H54 (cell line): ENCODE data around the gene TMEM178B.

ENCODE experiments used
- DNase-seq: peaks from one replicate; pipeline ENCODE4 v3.0.0; 2011; ENCODE audit warnings: low spot score, mixed read lengths; ENCODE audit not compliant: insufficient read length
- FAIRE-seq: peaks from 3 replicates; lab custom pipeline; 2011; peaks lifted over from hg19 to GRCh38; lab: Jason Lieb, UNC
- POLR2A ChIP-seq: IDR thresholded peaks from 2 replicates; pipeline ENCODE4 v1.6.1; 2011; ENCODE audit warnings: low read depth, mild to moderate bottlenecking, low read length

The TMEM178B gene

DNA sequence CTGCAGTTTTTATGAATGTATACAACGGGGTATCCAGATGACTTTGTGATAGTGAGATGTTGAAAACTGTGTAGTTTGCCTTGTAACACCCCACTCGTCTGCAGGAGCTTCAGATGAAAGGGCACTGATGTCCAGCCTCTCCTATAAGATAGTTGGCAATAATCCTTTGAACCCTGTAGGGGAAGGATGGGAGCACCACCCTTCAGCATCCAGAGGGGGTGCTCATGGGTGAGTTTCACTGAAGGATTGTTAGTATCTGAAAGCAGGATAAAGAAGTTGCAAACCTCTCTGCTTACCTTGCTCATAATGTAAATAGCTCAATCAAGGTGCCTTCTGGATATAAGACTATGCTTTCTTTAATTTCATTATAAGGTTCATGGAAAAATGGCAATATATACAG is 201.5 kb downstream of the TMEM178B start:
- DNase-seq (no peak), FAIRE-seq (no peak)
- no peak for TF ChIP-seq POLR2A

GRCh38 chr7:141276031-141276430 is 202.2 kb downstream of the TMEM178B start:
- no peak for TF ChIP-seq POLR2A
- DNase-seq (peak; percentile 30), FAIRE-seq (peak; percentile 55)

GRCh38 chr7:141280100-141280499 is 206.2 kb downstream of the TMEM178B start:
- no peak for FAIRE-seq
- no peak for DNase-seq
- TF ChIP-seq POLR2A: no peak

DNA sequence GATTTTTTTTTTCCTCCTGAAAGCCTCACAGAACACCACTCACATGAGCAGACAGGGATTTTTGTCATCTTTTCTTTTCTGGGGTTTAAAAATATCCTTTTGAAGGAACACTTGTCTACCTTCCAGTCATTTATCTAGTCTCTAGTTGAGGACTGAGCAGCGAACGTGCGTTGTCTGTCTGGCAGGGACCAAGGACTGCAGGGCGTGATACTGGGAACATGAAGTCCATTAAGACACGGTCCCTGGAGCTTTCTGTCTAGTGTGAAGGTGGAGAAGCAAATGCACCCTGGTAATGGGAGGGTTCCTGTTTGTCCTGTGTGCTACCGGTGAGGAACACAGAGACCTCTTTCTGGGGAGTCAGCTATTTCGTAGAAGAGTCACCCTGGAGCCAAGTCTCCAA is 207.4 kb downstream of the TMEM178B start:
- DNase-seq: no peak
- FAIRE-seq: no peak
- no peak for TF ChIP-seq POLR2A

DNA sequence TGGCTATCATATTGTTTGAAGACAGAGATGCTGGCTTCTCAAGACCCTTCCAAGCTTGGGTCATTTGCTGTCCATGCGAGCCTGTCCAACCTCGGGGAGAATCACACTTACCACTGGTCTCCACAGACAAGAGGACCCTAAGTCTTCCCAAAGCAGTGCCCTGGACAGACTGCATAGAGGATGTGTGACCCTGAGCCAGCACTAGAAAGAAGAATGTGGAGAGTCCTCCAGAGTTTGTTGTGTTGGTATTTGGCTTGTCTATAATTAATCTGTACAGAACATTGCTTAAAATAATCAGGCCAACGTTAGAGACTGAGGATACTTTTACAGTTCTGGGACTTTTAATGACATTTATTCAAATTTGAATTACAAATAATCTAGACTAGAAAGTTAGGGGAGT is 212.7 kb downstream of the TMEM178B start:
- TF ChIP-seq POLR2A: no peak
- DNase-seq: no peak
- FAIRE-seq: no peak

- TF ChIP-seq POLR2A: no peak
- FAIRE-seq: no peak
- DNase-seq: no peak
Measured at GRCh38 chr7:141287936-141288335, 214.1 kb downstream of the TMEM178B start.

GRCh38 chr7:141288626-141289025 is 214.8 kb downstream of the TMEM178B start:
- no peak for DNase-seq
- no peak for TF ChIP-seq POLR2A
- no peak for FAIRE-seq

DNA sequence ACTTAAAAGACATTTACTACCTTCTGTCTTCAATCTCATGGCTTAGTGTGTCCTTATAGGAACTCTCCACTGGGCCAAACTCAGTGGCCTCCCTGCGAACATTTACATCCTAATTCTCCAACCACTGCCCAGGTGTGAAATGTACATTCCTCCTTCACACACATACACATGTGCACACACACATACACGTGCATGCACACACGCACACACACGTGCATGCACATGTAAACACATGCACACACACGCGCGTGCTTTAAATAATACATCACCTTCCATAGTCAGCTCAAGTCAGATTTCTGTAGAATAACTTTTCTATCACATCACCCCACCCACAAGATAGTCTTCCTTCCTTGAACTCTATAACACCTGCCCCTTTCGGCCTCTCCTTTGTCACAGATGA is 216.5 kb downstream of the TMEM178B start:
- no peak for FAIRE-seq
- no peak for TF ChIP-seq POLR2A
- DNase-seq: no peak

GRCh38 chr7:141290973-141291372 is 217.1 kb downstream of the TMEM178B start:
- DNase-seq: no peak
- no peak for TF ChIP-seq POLR2A
- no peak for FAIRE-seq

DNA sequence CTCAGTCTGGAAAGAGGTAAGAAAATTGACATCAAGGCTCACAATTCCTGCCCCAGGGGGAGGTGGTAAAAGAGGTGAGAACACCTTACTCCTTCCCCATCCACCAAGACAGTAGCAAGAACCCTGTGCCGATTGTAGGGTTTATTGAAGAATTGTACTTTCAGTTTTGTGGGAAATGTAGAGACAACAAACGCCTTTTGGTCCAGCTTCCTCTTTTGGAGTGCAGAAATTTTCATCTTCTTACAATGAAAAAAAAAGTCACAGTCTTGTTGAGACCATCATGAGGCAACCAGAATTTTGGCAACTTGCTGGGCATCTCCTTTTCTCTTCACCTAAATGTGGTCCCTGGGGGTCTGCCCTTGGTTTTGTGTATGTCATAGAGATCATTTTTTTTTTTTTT is 217.7 kb downstream of the TMEM178B start:
- FAIRE-seq: no peak
- no peak for DNase-seq
- TF ChIP-seq POLR2A: no peak

DNA sequence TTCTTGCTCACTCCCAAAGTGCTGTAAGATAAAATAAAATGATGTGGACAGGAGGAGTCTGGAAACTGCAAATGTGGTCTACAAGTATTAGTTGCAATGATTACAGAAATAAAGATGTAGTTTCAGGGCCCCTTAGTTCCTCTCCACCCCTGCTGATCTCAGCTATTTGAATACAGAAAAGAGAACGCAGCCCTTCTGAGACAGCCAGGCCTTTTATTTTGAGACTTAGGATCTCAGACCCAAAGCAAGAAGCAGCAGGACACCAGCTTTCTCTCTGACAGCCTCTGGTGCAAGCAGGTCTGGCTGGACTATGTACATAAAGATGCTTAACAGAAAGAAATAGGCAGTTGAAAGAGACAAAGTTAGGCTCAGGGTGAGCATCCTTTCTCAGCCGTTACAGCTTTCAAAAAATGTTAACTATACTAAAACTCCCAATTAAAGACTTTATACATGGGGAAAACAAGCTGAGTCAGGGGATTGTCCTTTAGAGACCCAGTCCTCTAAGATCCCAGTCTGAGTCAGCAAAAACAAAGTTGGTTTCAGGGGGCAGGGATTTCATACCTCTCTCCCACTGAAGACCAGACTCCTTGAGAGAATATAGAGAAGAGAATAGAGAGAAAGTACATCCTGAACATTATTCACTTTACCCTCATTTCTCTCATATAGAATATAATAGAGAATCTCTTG is 220.4 kb downstream of the TMEM178B start:
- no peak for DNase-seq
- no peak for TF ChIP-seq POLR2A
- no peak for FAIRE-seq

- TF ChIP-seq POLR2A: no peak
- no peak for DNase-seq
- no peak for FAIRE-seq
Measured at GRCh38 chr7:141295367-141295895, 221.6 kb downstream of the TMEM178B start.

GRCh38 chr7:141300816-141301215 is 227.0 kb downstream of the TMEM178B start:
- FAIRE-seq (no peak), DNase-seq (no peak)
- no peak for TF ChIP-seq POLR2A

DNA sequence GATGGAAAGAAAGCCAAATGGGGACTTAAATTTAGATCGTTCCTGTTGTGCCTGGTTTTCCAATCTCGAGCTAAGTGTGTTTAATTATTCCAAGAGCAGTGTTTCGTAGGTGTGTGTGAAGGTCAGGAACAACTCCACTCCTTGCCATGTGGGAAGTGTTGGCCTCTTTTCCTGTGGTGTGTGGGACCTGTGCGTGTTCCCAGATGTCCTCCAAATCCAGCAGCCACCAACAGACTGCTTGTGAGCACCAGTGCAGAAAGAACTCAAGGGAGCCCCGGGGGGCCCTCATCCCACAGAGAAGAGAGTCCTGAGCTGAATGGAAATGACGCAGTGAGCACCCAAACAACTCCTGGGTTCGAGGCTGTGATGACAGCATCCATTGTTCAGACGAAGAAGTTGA is 227.7 kb downstream of the TMEM178B start:
- no peak for DNase-seq
- no peak for FAIRE-seq
- no peak for TF ChIP-seq POLR2A

- no peak for FAIRE-seq
- TF ChIP-seq POLR2A: no peak
- DNase-seq: no peak
Measured at GRCh38 chr7:141302617-141303016, 228.8 kb downstream of the TMEM178B start.
